OCI-LY1 (cell line): ENCODE data around the gene C11orf98.
A peak's percentile ranks its signal among the peaks of the same experiment; 100 is the strongest.

ENCODE experiments used
- H2AFZ ChIP-seq: fragments of 200-600 bp; sonication (generic), shearing (Covaris generic); 2 replicates; pipeline ENCODE4 v1.6.0; 2014; ENCODE audit warnings: antibody characterized with exemption, mild to moderate bottlenecking, low read length
- H3F3A ChIP-seq: fragments of 200-600 bp; sonication (generic), shearing (Covaris generic); 2 replicates; pipeline ENCODE4 v1.6.0; 2014; ENCODE audit warnings: mild to moderate bottlenecking, antibody characterized with exemption, low read length, moderate library complexity; ENCODE audit not compliant: insufficient read depth
- H3K27ac ChIP-seq: fragments of 200-600 bp; sonication (generic); 2 replicates; pipeline ENCODE4 v1.5.1; 2014; ENCODE audit warnings: low read length, mixed run types, mild to moderate bottlenecking, low read depth; ENCODE audit not compliant: poor library complexity, severe bottlenecking
- H3K27me3 ChIP-seq: fragments of 200-600 bp; sonication (generic); 2 replicates; pipeline ENCODE4 v1.6.0; 2014; ENCODE audit warnings: antibody characterized with exemption, mild to moderate bottlenecking, low read length, moderate library complexity; ENCODE audit not compliant: insufficient read depth
- H3K36me3 ChIP-seq: fragments of 200-600 bp; sonication (generic); 2 replicates; pipeline ENCODE4 v1.6.1; 2014; ENCODE audit warnings: mild to moderate bottlenecking, antibody characterized with exemption, low read length, moderate library complexity, mixed read lengths; ENCODE audit not compliant: insufficient read depth
- H3K4me1 ChIP-seq: fragments of 200-600 bp; sonication (generic); 2 replicates; pipeline ENCODE4 v1.5.1; 2014; ENCODE audit warnings: mild to moderate bottlenecking, low read length, moderate library complexity; ENCODE audit not compliant: insufficient read depth, severe bottlenecking
- H3K4me2 ChIP-seq: fragments of 200-600 bp; sonication (generic), shearing (Covaris generic); 2 replicates; pipeline ENCODE4 v1.6.1; 2014; ENCODE audit warnings: low read length
- H3K4me3 ChIP-seq: fragments of 200-600 bp; sonication (generic); 2 replicates; pipeline ENCODE4 v1.5.1; 2014; ENCODE audit warnings: low read length, low read depth, mild to moderate bottlenecking, mixed read lengths; ENCODE audit not compliant: poor library complexity, severe bottlenecking
- H3K79me2 ChIP-seq: fragments of 200-600 bp; shearing (Covaris generic); 2 replicates; pipeline ENCODE4 v1.6.1; 2016; ENCODE audit warnings: mixed run types, low read length, mixed read lengths; ENCODE audit not compliant: insufficient read depth
- H3K9ac ChIP-seq: fragments of 200-600 bp; sonication (generic), shearing (Covaris generic); 2 replicates; pipeline ENCODE4 v1.6.1; 2014; ENCODE audit warnings: mild to moderate bottlenecking, low read length, mixed read lengths
- H3K9me2 ChIP-seq: fragments of 200-600 bp; sonication (generic), shearing (Covaris generic); 2 replicates; pipeline ENCODE4 v1.6.1; 2014; ENCODE audit warnings: low read depth, mild to moderate bottlenecking, low read length, mixed read lengths
- H3K9me3 ChIP-seq: fragments of 200-600 bp; shearing (Covaris generic); 2 replicates; pipeline ENCODE4 v1.6.1; 2014; ENCODE audit warnings: low read length, mixed read lengths
- H4K20me1 ChIP-seq: fragments of 200-600 bp; sonication (generic), shearing (Covaris generic); 2 replicates; pipeline ENCODE4 v1.6.0; 2016; ENCODE audit warnings: mild to moderate bottlenecking, low read length; ENCODE audit not compliant: insufficient read depth
- CTCF ChIP-seq: fragments of 200-600 bp; sonication (generic), shearing (Covaris generic); IDR thresholded peaks from 2 replicates; pipeline ENCODE4 v1.5.1; 2017; ENCODE audit warnings: mild to moderate bottlenecking, antibody characterized with exemption, low read length, moderate library complexity, mixed read lengths
- EZH2 ChIP-seq: fragments of 200-600 bp; sonication (generic), shearing (Covaris generic); IDR thresholded peaks from 2 replicates; pipeline ENCODE4 v1.8.0; 2017; ENCODE audit warnings: borderline replicate concordance, mixed run types, mild to moderate bottlenecking, antibody characterized with exemption, low read length, moderate library complexity, mixed read lengths

C11orf98 gene

DNA sequence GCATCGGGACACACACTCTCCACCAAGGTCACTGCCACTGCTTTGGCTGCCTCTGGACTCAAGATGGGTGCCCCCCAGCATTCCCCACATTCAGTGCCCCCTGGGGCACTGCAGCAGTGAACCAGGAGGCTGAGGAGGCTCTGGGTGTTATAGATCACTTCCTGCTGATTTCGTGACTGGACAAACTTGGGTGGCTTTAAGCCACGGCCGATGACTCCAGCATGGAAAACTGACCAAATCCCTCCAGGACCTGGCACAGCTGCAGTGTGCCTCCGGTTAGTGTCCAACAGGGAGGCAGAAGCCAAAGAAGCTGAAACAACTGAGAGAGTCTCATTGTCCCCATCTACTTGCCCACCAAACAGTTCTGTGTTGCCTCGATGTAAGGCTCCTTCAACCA, 17.4 kb downstream of the C11orf98 start:
- H3K27ac ChIP-seq, result peak overlapping the region; percentile 21
- no peaks in the 10 kb centered on the region for H3K27me3 ChIP-seq
- H3F3A ChIP-seq, result no peaks in the 10 kb centered on the region
- H3K9ac ChIP-seq, result no peak overlapping the region
- no peaks in the 10 kb centered on the region for H3K9me3 ChIP-seq
- H3K9me2 ChIP-seq, result no peaks in the 10 kb centered on the region
- H2AFZ ChIP-seq, result no peak overlapping the region
- peaks cover 34% of the 10 kb centered on the region for H3K4me1 ChIP-seq
- H3K4me2 ChIP-seq, result peak overlapping the region; percentile 52; the same call in 1 of the 2 replicates
- H4K20me1 ChIP-seq, result no peaks in the 10 kb centered on the region
- no peak overlapping the region for H3K4me3 ChIP-seq
- peaks cover 41% of the 10 kb centered on the region for H3K79me2 ChIP-seq
- peaks cover 55% of the 10 kb centered on the region for H3K36me3 ChIP-seq
- no peak for TF ChIP-seq EZH2
- TF ChIP-seq CTCF, result no peak

GRCh38 chr11:62646825-62647608, 18.0 kb downstream of the C11orf98 start:
- peaks cover 57% of the 10 kb centered on the region for H3K36me3 ChIP-seq
- H3K27ac ChIP-seq, result peak overlapping the region; percentile 21

DNA sequence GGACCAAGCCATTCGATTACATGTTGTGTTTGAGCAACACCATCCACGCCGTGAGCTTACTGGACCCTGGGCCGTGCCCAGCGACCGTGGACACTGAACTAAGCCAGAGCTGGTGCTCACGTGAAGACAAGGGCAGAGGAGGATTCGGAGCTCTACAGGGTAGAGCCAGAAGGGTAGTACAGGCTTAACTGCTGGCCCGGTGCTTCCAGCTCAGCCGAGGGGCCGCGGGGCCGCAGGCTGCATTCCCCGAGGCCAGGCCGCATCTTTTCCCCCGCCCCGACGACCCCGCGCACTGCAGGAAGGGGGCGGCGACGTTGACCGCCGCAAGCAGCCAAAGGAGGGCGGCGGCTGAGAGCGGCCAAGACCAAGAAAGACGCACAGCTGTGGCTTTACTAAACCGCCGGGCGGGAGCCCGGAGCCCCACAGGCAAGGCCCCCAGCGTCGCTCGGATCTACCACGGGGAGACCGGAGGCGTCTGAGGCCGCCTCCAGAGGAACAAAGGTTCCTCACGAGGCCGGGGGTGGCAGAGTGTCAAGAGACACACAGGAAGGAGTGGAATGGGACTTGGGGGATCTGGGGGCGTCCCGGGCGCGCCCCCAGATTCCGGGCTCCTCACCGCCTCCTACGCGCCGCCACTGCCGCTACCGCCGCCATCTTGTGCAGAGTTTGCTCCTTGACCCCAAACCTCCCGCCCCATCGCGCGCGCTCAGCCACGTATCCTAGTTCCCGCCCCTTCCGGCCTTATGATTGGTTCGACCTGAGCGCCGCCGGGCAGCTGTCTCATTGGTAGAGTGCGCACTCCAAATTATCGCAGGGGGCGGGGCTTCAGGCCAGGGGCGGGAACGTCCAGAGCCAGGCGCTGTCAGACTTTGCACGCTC, 18.8 kb downstream of the C11orf98 start, which contains the start of gene GANAB:
TSS of gene GANAB (minus strand) at position 668 of the 879 bp plus-strand sequence. CDS start at position 654, 14 bp downstream.
- no peaks in the 10 kb centered on the region for H3F3A ChIP-seq
- peaks cover 32% of the 10 kb centered on the region for H3K79me2 ChIP-seq
- peak within 1 kb of the TSS; percentile 91 for H3K4me3 ChIP-seq
- no peaks in the 10 kb centered on the region for H4K20me1 ChIP-seq
- peak within 1 kb of the TSS; percentile 86 for H3K9ac ChIP-seq
- TF ChIP-seq CTCF (no peak), EZH2 (no peak)
- no peak within 1 kb of the TSS for H2AFZ ChIP-seq
- H3K27me3 ChIP-seq, result no peaks in the 10 kb centered on the region
- H3K27ac ChIP-seq, result peak within 1 kb of the TSS; percentile 74
- H3K4me2 ChIP-seq, result peak within 1 kb of the TSS; percentile 67
- H3K9me3 ChIP-seq, result no peaks in the 10 kb centered on the region
- no peaks in the 10 kb centered on the region for H3K9me2 ChIP-seq
- peaks cover 57% of the 10 kb centered on the region for H3K36me3 ChIP-seq
- peaks cover 22% of the 10 kb centered on the region for H3K4me1 ChIP-seq

More at GRCh38 chr11:62646825-62647608, 18.0 kb downstream of the C11orf98 start:
- Histone ChIP-seq H3K9me3 (no peaks in the 10 kb centered on the region), H4K20me1 (no peaks in the 10 kb centered on the region), H3K4me2 (peak overlapping the region; percentile 52), H3K27me3 (no peaks in the 10 kb centered on the region), H3K4me3 (peak overlapping the region; percentile 91), H3K9ac (peak overlapping the region; percentile 34; the same call in 1 of the 2 replicates), H3K4me1 (peaks cover 30% of the 10 kb centered on the region), H3K79me2 (peaks cover 36% of the 10 kb centered on the region), H3F3A (no peaks in the 10 kb centered on the region), H2AFZ (no peak overlapping the region), H3K9me2 (no peaks in the 10 kb centered on the region)
- TF ChIP-seq CTCF (no peak), EZH2 (no peak)
